RPMI7951 (cell line): ENCODE measurements around the gene SCNM1. TPM values are rescaled to one million over a fixed set of nuclear protein-coding genes. Genes with fewer than 3 reads are reported as not detected.

Experiments used
- DNase-seq: peaks from one replicate; pipeline ENCODE4 v3.0.0-alpha.2; 2012; ENCODE audit warnings: low read depth
- total RNA-seq: library from RNA; depleted of rRNA; stranded (reverse); fragments of >200 nt; shearing (Covaris generic); gene quantifications from 2 replicates; pipeline ENCODE4 v1.2.3, GENCODE V29; 2014; rRNA removed

Gene SCNM1, protein sequence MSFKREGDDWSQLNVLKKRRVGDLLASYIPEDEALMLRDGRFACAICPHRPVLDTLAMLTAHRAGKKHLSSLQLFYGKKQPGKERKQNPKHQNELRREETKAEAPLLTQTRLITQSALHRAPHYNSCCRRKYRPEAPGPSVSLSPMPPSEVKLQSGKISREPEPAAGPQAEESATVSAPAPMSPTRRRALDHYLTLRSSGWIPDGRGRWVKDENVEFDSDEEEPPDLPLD
- total RNA-seq, result 47.4 and 58.5 TPM in 2 replicates

DNA sequence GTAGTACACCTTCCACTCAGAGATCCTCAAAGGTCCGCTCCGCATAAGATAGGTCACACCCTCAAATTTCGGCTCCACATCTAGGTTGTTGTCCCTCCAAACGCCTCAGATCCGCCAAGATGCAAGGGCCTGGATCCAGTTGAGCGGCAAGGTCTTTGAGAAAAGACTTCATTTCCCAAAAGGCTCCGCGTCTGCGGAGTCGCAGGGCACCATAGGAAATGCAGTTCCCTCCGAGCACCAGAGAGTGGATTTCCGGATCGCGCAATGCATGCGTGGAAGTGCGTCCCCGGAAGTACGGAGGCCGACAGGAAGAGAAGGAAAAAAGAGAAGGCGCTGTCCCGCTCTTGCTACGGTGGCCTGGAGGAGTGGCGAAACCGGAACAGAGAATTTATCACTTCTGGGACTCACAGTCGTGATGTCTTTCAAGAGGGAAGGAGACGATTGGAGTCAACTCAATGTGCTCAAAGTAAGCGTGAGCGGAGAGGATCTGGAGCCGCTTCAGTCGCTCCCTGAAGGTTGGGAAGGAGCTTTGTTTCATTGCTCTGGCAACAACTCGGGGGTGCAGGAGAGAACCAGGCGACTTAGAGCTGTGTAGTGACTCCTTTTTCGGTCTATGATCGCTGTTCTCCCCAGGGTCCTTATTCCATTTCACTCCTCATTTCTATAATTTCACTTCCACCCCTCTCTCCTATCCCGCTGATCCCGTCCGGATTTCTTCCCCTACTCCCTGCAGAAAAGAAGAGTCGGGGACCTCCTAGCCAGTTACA lies at the start of gene SCNM1, which contains the start of gene LYSMD1:
TSS of gene SCNM1 (plus strand) at position 407 of the 767 bp plus-strand sequence. CDS start at position 416, 9 bp downstream.
TSS of gene LYSMD1 (minus strand) at position 165 of the 767 bp plus-strand sequence. CDS start 644 bp downstream, outside the sequence.
- DNase-seq, result peak; percentile 99

DNA sequence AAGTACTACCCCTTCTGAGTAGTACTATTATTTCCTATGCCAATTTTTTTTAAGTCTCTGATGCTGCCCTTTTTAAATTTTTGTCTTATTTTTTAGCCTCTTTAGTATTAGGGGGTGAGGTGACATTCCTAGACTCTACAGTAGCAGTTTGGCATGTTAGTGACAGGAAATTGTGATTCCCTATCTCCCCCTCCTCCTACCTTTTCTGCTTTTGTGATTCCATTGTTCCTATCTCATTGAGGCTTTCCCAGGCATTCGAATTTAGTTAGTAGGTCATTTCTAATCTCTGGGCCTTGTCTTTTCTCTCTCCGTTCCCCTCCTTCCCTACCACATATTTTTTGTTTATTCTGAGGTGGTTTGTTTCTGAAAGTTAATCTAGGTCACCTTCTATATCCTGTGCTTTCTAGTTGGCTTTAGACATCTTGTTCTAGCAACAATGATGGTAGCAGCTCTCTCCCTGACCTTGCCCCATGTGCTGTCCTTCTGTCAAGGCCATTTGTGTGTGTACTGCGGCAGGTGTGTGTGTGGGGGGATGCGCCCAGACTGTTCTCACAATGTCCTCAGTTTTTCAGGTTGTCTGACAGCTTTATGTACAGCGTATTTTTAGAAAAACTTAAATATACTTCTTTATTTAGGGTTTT lies 41.1 kb upstream of the SCNM1 start:
- no peak for DNase-seq

DNA sequence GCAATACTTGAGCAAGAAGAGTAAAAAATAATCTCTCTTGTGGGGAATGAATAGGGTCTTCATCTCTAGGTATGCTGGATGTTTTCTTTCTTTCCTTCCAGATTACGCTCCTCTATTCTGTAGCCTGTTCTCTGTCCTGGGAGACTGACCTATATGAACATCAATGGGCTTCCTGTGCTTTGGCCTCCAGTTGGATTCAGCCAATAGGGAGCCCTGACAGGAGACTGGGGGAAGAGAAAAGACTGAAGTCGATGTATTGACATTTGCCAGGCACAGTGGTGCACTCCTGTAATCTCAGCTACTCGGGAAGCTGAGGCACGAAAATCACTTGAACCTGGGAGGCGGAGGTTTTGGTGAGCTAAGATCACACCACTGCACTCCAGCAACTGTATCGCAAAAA lies 37.1 kb upstream of the SCNM1 start:
- DNase-seq, result no peak

DNA sequence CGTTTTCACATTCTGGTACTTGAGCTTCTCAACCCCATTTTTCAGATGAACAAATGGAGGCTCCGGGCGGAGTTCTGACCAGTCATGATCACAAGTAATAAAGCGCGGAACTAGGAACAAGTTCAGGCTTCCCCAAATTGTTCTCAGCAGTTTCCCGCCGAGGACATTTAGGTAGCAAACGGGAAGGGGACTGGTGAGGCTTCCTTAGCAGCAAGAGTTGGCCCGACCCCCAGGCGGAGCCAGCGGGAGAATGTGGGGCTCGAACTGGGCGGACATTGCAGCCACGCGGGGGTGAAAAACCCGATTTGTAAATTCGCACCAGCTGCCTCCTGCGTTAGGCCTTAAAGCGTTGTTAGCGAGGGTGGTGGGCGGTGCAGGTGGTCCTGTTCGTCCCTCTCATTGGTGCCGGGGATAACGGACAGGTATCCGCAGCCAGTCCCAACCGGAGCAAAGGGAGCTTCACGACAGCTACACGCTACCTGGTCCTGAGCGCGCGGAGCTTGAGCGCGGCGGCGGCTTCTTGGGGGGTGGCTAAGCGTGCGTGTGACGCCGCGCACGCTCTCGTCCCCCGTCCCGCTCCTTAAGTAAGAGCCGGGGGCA lies 34.9 kb upstream of the SCNM1 start:
- DNase-seq, result no peak

DNA sequence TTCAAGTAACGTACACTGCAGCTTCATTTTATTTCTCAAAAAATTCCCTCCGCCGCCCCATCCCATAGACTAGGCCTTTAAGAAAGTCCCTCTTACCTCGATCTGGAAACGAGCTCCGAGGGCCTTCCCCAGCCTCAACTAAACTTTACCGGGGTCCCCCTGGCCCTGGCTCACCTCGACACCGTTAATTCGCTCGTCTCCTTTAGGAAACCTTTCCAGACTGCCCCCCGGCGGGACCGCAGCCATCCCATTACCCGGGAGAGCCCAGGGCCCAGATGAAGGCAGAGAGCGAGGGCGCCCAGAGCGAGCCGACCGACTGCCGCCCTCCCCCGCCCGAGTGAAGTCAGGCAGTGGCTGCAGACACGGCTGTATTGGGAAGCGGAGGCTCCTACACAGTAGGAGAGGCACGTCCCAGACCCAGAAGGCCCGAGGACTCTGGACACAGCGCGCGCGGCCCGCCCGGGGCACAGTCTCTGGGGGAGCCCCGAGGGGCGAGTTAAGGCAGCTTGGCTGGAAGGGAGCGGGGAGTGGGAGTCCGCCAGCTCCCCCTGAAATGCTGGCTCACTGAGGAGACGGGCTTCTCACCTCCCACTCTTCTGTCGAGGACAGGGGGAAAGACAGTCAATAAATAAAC lies 34.1 kb upstream of the SCNM1 start:
- no peak for DNase-seq

DNA sequence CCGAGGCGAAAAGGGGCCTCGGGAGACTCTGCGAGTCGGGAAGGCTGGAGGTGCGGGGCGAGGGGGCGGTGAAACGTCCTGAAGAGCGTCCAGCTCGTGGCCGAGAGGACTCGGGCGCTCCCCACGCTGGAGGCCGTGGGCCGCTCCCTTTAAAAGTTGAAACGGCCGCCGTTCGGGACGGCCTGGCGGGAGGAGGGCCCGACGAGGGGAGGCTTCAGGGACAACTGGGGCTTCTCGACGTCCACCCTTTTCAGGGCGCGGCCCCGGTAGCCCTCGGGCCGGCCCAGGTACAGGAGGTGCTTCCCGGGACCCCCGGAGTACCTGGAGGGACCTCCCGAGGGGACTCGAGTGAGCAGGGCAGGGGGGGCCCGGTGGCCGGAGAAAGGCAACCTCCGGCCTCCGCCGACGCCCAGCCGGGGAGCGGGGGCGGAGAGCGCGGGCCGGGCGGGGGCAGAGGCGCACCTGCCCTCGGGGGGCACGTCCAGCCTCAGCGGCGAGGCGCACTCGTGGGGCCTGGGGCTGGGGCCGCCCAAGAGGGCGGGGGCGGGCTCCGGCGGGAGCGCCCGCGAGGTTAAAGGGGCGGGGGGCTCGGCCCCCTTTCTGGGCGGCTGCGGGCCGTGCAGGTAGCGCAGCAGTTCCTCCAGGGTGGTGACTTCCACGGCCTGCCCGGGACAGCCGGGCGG lies 33.5 kb upstream of the SCNM1 start:
- DNase-seq, result no peak

DNA sequence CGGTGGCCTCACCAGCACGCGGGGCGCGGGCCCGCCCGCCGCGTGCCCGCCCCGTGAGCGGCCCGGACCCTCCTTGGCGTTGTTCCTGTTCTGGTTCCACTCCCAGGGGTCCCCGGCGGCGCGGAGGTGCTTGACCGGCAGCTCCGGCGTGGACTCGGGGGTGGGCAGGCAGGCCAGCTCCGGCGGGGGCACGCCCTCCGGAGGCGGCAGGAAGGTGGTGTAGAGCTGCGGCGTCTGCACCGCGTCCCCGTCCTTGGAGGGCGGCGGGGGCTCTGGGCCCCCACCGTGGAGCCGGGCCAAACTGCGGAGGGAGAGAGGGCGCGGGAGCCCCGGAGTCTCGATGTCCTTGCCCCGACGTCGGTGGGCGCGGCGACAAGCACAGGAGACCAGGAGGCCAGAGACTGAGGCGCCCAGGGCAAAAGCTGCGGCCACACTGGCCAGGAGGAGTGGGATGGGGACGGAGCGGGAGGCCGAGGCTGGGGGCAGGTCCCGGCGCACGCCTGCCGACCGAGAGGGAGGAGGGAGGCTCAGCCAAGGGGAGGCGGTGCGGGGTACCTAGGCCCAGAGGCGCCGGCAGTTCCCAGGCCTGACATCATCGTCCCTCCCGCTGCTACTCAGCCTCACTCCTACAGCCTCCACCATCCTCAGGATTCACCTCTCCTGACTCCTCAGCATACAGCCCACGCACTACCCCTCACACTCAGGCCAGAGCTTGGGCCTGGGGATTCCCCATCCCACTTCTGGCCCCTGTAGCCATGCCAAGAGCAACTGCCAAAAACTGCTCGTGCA lies 32.7 kb upstream of the SCNM1 start:
- no peak for DNase-seq

DNA sequence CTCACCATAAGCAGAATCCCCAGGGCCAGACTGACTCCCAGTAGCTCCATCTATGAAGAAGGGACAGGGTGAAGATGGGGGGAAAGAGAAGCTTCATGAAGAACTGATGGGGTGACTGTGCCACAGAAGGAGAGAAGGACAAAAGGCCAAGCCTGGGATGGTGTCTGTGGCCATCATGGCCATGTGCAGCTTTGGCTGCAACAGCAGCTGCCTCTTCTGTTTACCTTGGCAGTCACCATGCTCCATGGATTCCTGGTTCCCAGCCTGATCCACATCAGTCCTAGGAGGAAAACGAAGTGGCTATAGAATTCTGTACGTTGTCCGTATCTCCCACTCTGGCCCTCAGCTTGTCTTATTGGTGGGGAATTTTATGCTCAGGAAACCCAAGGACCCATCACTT lies 31.5 kb upstream of the SCNM1 start:
- DNase-seq, result no peak

DNA sequence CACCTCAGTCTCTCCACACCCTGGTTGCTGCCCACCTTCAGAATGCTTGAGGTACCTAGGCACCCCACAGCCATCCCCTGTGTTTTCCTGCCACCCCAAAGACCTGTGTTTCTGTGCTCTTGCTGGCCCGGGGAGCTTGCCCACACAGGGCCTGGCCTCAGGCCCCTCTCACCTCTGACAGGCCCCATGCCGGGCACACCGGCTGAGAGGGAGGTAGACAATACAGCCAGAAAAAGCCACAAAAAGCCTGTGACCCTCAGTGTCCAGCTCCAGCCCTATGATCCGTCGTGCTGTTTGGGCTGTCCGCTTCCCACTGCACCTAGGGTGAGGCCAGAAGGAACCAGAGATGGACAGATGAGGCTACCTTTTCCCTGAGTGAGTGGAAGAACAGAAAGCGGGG lies 31.0 kb upstream of the SCNM1 start:
- no peak for DNase-seq

DNA sequence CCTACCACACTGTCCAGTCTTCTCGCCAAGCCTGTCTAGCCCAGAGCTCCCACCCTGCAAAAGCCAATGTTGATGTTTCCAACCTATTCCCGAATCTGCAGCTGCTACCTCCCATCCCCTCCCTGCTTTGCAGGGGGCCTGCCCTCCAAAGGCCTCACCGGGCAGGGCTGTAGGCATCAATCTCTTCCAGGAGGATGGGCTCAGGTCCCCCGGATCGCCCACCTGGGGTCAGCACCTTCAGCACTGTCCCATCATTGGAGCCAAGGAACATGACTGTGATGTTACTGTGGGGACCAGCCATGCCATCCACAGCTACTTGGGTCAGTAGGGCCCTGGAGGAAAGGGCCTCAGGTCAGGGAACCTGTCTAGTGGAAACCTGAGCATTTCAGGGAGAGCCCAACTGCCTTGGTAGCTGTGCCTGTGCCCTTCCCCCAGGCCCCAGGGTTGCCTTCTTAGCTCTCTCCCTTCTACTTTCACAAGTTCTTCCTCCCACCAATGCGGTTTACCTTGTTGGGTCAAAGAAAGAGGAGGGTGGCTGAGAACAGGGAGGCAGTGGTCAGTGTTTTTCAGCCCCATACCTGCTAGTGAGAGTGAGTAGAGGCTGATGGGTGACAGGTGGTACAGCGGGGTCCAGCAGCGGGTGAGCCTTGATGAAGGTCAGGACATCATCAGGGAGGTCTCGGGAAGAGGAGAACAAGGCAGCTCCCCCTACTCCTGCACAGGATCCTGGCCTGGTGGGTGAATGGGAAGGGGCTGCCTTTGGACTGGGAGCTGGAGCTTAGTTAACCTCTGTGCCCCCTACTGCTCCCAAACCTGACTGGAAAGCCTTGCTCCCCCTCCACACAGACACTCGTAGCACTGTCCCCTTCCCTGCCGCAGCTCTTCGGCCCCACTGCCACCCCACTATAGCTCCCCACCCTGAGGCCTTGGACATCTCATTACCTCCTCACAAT lies 30.2 kb upstream of the SCNM1 start:
- DNase-seq, result no peak

DNA sequence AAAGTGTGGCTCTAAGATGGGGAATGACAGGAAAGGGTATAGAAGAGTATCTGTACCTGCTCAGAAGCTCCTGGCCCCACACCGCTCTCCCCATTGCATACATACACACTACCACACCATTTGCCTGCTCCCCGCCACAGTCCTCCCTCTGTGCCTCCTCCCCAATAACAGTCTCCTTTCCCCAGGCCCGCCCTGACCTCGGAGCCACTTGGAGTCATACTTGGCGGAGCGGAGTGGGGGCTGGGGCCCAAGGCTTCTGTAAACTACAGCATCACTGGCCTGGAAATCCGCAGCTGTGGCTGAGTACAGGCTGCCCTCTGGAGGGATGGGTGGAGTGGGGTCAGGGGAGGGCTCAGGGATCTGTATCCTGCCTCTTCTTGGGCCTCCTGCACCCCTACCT lies 28.2 kb upstream of the SCNM1 start:
- DNase-seq, result no peak

DNA sequence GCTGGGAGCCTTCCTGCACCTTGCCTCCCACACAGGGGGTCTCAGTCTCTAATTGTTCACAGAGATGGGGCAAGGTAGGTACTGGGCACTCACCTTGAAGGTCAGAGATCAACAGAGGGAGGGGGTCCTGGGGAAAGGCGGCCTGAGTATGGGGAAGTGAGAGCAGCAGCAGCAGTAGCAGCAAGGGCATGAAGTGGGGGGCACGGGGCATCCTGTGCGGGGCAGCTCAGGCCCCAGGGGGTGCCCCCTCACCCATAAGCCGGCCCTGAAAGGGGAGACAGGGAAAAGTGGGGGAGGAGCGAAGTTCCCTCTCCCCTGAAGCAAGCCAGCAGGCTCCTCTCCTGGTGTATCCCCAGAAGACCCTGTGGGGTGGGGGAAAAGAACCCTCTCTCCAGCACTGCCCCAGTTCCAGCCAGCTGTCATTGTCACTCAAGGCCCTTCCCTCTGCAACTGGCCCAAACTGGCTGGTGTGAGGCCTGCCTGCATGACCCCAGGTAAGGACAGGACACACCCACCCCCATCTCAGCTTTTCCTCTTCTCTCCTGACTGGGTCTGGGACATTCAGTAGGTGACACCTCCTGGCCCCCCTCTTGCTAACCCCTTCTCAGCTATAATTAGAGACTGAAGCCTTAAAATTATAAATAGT lies 23.4 kb upstream of the SCNM1 start:
- DNase-seq, result no peak

DNA sequence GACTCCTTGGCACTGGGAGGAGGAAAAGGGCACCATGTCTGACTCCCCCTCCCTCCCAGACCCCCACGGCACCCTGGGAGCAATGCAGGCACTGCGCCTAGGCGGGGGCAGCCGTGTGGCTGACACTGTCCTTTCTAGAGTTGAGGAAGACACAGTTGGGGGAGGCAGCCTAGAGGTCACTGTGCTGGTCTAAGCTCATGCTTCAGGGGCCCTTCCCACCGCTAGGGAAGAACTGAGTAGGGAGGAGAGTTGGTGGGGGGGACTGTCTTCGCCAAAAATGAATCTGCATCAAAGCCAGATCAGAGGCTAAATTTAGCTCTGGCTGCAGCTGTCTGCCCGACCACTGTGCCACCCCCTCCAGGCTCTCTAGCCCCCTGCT lies 22.9 kb upstream of the SCNM1 start:
- DNase-seq, result no peak

DNA sequence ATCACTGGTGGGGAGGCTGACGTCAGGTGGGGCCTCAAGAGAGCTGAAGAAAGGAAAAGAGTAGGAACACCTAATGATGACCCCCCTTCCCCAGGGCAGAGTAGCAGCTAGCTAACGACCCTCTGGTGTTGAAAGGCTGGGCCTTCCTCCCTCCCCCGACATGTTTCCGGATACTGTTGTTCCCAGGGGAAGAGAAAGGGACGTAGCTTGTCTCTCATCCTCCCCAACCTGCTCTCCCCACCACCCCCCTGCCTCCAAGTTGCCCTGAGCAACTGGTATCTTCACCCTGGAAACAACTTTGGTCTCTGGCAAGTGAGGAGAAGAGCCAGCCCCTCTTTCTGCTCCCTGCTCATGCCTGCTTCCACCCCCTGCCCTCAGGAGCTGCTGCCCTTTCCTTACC lies 22.0 kb upstream of the SCNM1 start:
- no peak for DNase-seq

DNA sequence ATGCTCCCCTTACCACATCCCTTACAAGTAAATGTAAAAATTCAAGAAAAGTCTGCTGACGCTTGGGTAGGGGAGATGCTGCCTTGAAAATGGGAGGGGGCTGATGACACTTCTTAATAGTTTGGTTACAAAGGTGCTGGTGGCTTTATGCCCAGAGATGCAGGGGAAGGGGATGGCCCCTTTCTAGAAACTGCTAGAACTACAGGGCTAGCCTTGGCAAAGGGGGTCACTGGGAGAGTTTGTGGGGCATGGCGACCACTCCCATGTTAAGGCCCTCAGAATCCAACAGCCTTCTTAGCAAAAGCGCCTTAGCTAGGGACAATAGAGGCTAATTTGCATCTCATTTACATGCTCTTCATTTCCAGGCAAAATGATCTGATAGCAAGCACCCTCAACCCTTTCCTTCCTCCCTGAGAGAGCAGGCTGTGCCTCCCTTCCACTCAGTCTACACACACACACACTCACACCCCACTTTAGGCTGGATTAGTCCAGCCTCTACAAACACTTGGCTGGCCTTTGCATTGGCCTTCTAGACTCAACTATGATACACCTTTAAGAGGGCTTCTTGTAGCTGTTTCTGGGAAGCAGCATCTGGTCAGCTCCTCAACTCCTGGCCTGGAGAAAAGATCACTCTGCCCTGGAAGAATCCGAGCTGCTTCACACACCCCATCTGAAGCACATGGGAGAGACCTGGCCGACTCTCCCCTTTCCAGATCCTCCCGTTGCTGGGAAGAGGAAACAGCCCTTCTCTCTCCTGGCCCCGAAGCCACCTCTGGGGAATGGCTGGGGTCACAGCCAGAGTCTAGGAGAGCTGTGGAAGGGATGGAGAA lies 21.3 kb upstream of the SCNM1 start:
- DNase-seq, result no peak

DNA sequence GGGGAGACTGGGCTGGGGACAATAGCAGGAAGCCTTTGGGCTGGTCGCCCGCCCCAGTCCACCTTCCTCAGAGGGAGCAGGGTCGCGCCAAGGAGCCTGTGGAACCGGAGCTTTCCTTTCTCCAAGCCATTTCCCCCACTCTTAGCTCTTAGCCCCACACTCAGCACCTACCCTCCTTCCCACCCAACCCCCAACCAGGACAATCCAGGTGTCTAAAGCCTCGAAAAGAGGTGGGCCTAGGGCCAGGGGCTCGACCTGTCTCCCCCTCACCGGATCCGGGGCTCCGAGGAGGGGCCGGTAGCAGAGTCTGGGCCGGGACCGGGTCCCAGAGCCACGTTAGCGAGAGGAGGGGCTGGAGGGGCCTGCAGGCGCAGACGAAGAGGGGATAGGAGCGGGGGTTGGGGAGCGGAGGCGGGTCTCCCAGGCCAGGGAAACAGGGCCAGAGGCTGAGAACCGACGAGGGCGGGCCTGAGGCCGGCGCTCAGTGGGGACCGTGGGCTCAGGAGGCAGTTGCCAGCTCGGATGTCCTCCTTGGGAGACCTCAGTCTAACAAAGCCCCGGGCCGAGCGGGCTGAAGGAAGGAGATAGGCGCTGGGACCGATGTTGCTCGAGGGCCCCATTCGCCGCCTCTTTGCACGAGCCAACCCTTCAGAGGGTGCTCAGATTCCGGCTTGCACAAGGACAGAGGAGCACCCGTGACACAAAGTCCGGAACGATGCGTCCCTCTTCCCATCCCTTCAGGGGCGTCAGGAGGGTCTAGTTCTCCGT lies 20.5 kb upstream of the SCNM1 start:
- DNase-seq, result no peak

DNA sequence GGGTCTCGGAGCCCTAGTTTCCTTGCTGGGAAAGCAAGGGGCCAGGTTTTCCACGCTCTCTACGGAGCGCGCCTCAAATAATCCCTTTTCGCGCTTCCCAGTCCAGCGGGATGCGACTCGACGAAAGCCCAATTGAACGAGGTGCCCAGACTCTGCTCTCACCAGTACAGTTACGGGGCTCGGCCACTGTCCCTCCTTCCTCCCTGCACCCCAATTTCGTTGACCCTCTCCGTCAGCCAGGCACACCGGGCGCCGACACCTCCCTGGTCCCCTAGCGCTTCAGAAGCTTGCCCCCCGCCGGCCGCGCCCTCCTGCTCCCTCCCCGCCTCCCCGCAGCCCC lies 19.9 kb upstream of the SCNM1 start:
- no peak for DNase-seq
